Erythroblast (primary cell): ENCODE data around the gene ZNF625.

ENCODE experiments used
- GATA1 ChIP-seq: IDR thresholded peaks from 2 replicates; pipeline ENCODE4 v1.6.1; 2011; ENCODE audit warnings: low read depth, mild to moderate bottlenecking, control low read depth, low read length, moderate library complexity
- POLR2A ChIP-seq: IDR thresholded peaks from 2 replicates; pipeline ENCODE4 v1.6.1; 2011; ENCODE audit warnings: mild to moderate bottlenecking, low read length

- TF ChIP-seq POLR2A (no peak), GATA1 (no peak)
These were observed 31.1 kb upstream of the ZNF625 start for GRCh38 chr19:12187625-12188024.
